Measurements from ENCODE around the gene FAM50B. TPM values are rescaled to one million over a fixed set of nuclear protein-coding genes. Genes with fewer than 3 reads are reported as not detected.

Gene FAM50B
- total RNA-seq, 2 experiments from 2014 or later, result 2.7 to 2.8 TPM

DNA sequence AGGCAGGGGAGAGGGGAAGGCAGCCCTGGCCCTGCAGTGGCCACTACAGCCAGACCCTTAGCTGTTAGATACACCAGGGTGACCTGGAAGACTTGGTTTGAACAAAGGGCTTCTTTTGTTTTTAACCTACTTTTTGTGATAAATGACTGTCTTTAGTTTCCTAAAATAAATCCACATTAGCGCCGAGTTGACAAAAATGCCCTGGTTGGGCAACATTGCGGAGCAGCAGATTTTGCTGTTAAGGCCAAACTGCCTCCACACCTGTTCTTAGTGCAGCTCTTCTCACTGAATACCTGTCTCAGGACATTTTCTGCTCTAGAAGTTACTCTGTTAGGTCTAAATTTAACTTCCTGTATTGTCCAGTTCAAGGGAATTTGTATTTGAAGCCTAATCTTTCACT is 42.7 kb downstream of the FAM50B start:
- Histone ChIP-seq H3K9me3 (ENCODE audit: control insufficient read depth in 1 of 2, insufficient read depth in 1 of 2, low read length in 2 of 2) (no peaks in the 10 kb centered on the region), H3K4me1 (ENCODE audit: insufficient read depth, low read length) (no peaks in the 10 kb centered on the region), H3K27me3 (ENCODE audit: control insufficient read depth in 1 of 2, insufficient read depth in 2 of 2, low read length in 2 of 2) (peaks cover 0 to 2% of the 10 kb centered on the region in 2 experiments), H3K36me3 (ENCODE audit: insufficient read depth, low read length) (no peaks in the 10 kb centered on the region), H3K4me3 (ENCODE audit: low read length) (no peak overlapping the region), H3K27ac (ENCODE audit: low read depth in 1 of 2, low read length in 2 of 2) (no peak overlapping the region)
- Mint-ChIP-seq H3K9me3 (no peaks in the 10 kb centered on the region), H3K4me1 (ENCODE audit: low read depth) (no peaks in the 10 kb centered on the region), H3K27ac (no peak overlapping the region), H3K4me3 (no peak overlapping the region), H3K36me3 (ENCODE audit: low read depth) (no peaks in the 10 kb centered on the region), H3K27me3 (no peaks in the 10 kb centered on the region)
- no peak for DNase-seq
- no peak for TF ChIP-seq CTCF (IDR thresholded peaks at IDR 0.05)
- ChIA-PET POLR2A (no interaction called here), CTCF (no interaction called here)
- intact Hi-C loops (cut with DNase I, micrococcal nuclease), result no loop called here
- ATAC-seq (ENCODE audit: poor library complexity), result no peak

GRCh38 chr6:3892603-3893002 is 43.4 kb downstream of the FAM50B start:
- H3K9me3 Mint-ChIP-seq, result no peaks in the 10 kb centered on the region
- H3K4me1 Mint-ChIP-seq (ENCODE audit: low read depth), result no peaks in the 10 kb centered on the region
- Histone ChIP-seq H3K4me3 (ENCODE audit: low read length) (no peak overlapping the region), H3K36me3 (ENCODE audit: insufficient read depth, low read length) (no peaks in the 10 kb centered on the region), H3K27ac (ENCODE audit: low read depth in 1 of 2, low read length in 2 of 2) (no peak overlapping the region), H3K9me3 (ENCODE audit: control insufficient read depth in 1 of 2, insufficient read depth in 1 of 2, low read length in 2 of 2) (no peaks in the 10 kb centered on the region), H3K4me1 (ENCODE audit: insufficient read depth, low read length) (no peaks in the 10 kb centered on the region), H3K27me3 (ENCODE audit: control insufficient read depth in 1 of 2, insufficient read depth in 2 of 2, low read length in 2 of 2) (peaks cover 0 to 2% of the 10 kb centered on the region in 2 experiments)
- H3K4me3 Mint-ChIP-seq, result no peak overlapping the region
- no peak for TF ChIP-seq CTCF (IDR thresholded peaks at IDR 0.05)
- POLR2A ChIA-PET, result no interaction called here
- ATAC-seq (ENCODE audit: poor library complexity) (no peak), DNase-seq (no peak)
- H3K36me3 Mint-ChIP-seq (ENCODE audit: low read depth), result no peaks in the 10 kb centered on the region
- intact Hi-C loops (cut with DNase I, micrococcal nuclease), result no loop called here
- no peak overlapping the region for H3K27ac Mint-ChIP-seq
- peaks cover 3% of the 10 kb centered on the region for H3K27me3 Mint-ChIP-seq
- CTCF ChIA-PET, result no interaction called here

- no peak overlapping the region for H3K4me3 Mint-ChIP-seq
- no peak overlapping the region for H3K27ac ChIP-seq (ENCODE audit: low read depth in 1 of 2, low read length in 2 of 2)
- H3K36me3 ChIP-seq (ENCODE audit: insufficient read depth, low read length), result no peaks in the 10 kb centered on the region
- DNase-seq (no peak), ATAC-seq (ENCODE audit: poor library complexity) (no peak)
- H3K4me1 ChIP-seq (ENCODE audit: insufficient read depth, low read length), result no peaks in the 10 kb centered on the region
- intact Hi-C loops (cut with DNase I, micrococcal nuclease), result no loop called here
- no peaks in the 10 kb centered on the region for H3K36me3 Mint-ChIP-seq (ENCODE audit: low read depth)
- H3K4me3 ChIP-seq (ENCODE audit: low read length), result no peak overlapping the region
- ChIA-PET POLR2A (no interaction called here), CTCF (no interaction called here)
- H3K4me1 Mint-ChIP-seq (ENCODE audit: low read depth), result no peaks in the 10 kb centered on the region
- H3K9me3 Mint-ChIP-seq, result no peaks in the 10 kb centered on the region
- peaks cover 0 to under 1% of the 10 kb centered on the region in 2 experiments for H3K9me3 ChIP-seq (ENCODE audit: control insufficient read depth in 1 of 2, insufficient read depth in 1 of 2, low read length in 2 of 2)
- H3K27ac Mint-ChIP-seq, result no peak overlapping the region
- peaks cover 8% of the 10 kb centered on the region for H3K27me3 Mint-ChIP-seq
- H3K27me3 ChIP-seq (ENCODE audit: control insufficient read depth in 1 of 2, insufficient read depth in 2 of 2, low read length in 2 of 2), result peaks cover 0 to 2% of the 10 kb centered on the region in 2 experiments
- TF ChIP-seq CTCF (IDR thresholded peaks at IDR 0.05), result no peak
Measured at GRCh38 chr6:3893487-3893886, 44.3 kb downstream of the FAM50B start.
